Measurements from ENCODE around the gene SH2D1B.

DNA sequence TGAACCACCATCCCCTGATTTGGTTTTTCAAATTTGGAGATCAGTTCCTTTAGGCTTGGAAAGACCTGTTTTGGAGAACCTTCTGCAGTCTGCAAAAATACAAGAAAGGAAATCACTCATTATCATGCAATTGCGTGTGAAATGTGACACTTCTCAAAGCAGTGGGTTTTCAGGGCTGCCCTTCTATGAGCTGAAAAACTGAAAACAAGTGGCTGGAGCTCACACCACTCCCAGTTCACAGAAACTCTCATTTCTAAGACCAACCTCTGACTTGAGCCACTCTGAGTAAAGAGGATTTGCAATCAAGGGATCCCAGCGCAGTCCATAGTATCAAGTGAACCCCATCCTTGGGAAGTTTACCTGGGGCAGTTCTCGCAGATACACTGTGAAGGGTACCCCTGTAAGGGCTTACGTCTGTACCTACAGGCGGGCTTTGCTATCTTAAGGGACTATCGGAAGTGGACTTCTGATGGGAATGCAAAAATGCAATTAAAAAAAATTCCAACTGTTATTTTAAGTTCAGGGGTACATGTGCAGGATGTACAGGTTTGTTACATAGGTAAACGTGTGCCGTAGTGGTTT is 12.8 kb downstream of the SH2D1B start:
- TF ChIP-seq YY1 (IDR thresholded peaks at IDR 0.05; ENCODE audit: low read depth): no peak
- no peak for TF ChIP-seq POLR2AphosphoS5 (IDR thresholded peaks at IDR 0.05; ENCODE audit: low read depth, low read length)
- TF ChIP-seq, protein P1, sequence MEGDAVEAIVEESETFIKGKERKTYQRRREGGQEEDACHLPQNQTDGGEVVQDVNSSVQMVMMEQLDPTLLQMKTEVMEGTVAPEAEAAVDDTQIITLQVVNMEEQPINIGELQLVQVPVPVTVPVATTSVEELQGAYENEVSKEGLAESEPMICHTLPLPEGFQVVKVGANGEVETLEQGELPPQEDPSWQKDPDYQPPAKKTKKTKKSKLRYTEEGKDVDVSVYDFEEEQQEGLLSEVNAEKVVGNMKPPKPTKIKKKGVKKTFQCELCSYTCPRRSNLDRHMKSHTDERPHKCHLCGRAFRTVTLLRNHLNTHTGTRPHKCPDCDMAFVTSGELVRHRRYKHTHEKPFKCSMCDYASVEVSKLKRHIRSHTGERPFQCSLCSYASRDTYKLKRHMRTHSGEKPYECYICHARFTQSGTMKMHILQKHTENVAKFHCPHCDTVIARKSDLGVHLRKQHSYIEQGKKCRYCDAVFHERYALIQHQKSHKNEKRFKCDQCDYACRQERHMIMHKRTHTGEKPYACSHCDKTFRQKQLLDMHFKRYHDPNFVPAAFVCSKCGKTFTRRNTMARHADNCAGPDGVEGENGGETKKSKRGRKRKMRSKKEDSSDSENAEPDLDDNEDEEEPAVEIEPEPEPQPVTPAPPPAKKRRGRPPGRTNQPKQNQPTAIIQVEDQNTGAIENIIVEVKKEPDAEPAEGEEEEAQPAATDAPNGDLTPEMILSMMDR (IDR thresholded peaks at IDR 0.05): no peak
- TF ChIP-seq MXI1 (IDR thresholded peaks at IDR 0.05; ENCODE audit: low read depth, low read length): no peak

Measured in SK-N-SH (cell line).